Suppressor macrophage treated with lipopolysaccharide for 1 hour (primary cell): ENCODE measurements around the gene DCLRE1C.
"Not testable (repeated sequence)": the region's sequence is repeated elsewhere in the genome, so short reads cannot be mapped to it uniquely, and the experiment has no call there.

Experiments used
- DNase-seq, 3 donors: peaks; one replicate each; pipeline ENCODE4 v3.0.0-alpha.2; 2020 to 2022

DCLRE1C gene

DNA sequence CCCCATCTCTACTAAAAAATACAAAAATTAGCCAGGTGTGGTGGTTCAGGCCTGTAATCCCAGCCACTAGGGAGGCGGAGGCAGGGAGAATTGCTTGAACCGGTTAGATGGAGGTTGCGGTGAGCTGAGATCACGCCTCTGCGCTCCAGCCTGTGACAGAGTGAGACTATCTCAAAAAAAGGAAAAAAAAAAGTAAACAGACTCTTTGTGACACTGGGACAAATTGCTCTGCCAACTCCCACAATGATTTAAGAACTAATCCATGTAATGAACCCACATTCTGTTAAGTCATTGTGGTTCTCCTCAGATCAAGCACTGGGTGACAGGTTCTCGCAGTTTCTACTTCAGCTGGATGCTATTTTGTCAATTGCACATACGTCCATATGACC, 11.0 kb downstream of the DCLRE1C start:
- not testable (repeated sequence) for DNase-seq

DNA sequence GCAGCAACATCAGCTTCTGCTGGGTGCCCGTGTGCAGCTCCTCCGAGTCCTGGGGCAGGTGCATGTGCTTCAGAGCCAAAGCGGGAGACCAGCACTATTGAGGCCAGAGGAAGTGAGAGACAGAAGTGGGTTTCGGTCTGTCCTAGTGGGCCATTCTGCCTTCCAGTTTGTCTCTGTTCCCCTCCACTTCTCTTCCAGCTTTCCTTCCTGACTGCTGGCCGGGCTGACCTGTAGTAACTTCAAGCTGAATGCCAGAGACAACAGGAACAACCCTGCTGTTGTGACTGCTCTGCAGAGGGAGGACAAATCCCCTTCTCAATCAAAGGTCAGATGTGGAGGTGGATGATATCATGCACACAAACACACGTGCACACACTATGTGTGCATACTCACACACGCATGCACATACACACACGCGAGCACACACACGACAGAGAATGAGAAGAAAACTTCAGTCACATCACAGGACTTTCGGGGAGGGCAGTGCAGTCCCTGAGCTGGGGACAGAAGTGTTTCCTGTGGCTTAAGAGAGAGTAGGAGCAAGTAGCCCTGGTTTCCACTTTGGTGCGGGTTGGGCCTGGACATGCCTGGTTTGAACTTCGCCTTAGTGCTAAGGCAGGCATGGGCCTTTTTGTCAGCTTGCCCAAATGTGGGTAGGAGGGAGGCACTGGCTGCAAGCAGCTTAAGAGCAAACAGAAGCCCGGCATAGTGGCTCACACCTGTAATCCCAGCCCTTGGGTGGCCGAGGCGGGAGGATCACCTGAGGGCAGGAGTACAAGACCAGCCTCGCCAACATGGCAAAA, 11.5 kb downstream of the DCLRE1C start:
- not testable (repeated sequence) for DNase-seq

DNA sequence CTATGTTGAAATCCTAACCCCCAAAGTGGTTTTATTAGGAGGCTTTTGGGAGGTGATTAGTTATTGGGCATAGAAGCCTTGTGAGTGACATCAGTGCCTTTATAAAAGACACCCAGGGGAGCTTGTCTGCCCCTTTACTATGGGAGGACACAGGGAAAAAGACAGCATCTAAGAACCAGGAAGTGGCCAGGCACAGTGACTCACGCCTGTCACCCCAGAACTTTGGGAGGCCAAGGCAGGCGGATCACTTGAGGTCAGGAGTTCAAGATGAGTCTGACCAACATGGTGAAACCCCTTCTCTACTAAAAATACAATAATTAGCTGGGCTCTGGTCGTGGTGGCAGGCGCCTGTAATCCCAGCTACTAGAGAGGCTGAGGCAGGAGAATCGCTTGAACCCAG, 14.9 kb downstream of the DCLRE1C start:
- DNase-seq, result peak; percentile 66 to 70 (median 70)

DNA sequence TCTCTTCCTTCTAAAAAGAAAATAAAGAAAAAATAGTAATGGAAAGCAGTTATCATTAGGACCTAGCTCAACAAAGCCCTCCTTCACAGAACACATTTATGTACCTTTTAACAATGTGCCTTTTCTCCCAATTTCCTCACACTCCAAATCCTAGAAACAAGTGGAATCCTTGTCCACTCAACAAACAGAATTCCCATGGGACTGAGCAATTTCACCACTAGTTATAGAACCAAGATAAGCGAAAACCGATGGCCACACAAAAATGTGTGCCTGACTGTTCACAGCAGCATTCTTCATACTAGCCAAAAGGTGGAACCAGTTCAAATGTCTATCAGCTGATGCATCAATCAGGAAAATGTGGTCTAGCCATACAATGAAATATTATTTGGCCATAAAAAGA, 17.3 kb downstream of the DCLRE1C start:
- no peak for DNase-seq

DNA sequence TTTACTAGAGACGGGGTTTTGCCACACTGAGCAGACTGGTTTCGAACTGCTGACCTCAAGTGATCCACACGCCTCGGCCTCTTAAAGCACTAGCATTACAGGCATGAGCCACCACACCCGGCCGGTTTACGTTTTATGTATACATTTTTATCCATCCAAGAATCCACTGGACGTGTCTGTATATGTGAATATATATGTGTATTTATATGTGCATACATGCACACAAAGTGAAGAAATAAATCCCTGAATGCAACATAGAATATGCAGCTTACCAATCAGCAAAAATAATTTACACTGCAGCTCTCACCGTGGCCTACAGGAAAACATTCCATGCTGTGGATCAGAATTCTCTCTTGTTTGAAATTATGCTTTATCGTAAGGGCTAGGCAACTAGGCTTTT, 23.3 kb downstream of the DCLRE1C start:
- no peak for DNase-seq

DNA sequence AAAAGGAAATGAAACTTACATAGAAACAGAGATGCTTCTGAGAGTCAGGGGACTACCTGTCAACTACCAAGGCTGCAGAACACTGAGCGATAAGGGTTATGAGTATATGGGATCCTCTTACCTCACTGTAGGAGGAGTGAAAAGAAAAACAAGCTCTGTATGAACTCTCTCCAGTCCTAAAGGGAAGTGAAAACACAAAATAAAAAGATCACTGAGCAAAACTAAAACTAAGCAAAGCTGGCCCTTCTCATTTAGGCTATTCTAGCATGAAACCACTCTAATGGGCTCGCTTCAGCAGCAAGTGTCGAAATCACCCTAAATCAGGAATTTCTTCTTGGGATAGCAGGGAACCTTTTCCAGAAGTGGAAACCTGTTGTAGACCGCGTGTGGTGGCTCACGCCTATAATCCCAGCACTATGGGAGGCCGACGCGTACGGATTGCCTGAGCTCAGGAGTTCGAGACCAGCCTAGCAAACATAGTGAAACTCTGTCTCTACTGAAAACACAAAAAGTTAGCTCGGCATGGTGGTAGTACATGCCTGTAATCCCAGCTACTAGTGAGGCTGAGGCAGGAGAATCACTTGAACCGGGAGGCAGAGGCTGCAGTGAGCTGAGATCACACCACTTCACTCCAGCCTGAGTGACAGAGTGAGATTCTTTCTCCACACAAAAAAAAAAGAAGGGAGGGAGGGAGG, 27.0 kb downstream of the DCLRE1C start:
- DNase-seq, result no peak

DNA sequence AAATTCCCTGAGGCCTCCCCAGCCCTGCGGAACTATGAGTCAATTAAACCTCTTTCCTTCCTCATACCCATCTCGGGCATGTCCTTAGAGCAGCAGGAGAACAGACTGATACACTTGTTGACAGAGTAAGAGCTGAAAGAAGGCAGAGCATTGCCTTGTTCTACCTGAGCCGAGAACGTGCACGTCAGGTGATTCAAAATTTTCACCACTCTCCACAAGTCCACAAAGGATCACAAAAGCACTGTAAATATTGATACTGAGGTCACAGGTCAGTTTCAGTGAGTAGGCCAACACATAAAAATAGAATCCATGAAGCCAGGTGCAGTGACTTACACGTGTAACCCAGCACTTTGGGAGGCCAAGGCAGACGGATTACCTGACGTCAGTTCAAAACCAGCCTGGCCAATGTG, 27.8 kb downstream of the DCLRE1C start:
- DNase-seq, result no peak

DNA sequence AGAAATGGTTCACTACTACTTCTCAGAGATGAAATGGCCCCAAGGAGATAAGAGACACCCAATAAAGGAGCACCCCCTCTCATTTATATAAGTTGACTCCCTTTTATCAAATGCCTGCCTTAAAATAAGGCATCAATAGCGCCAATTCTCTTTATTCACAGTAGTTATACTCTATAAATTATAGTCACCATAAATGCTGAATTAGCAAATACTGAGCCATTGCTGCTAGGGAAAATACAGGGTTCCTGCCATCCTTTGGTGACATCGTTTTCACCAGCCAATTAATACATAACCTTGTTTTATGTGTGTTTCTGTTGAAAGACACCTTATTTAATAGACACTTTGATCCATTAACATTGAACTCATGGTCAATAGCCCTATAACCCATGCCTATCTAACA, 28.6 kb downstream of the DCLRE1C start:
- no peak for DNase-seq

DNA sequence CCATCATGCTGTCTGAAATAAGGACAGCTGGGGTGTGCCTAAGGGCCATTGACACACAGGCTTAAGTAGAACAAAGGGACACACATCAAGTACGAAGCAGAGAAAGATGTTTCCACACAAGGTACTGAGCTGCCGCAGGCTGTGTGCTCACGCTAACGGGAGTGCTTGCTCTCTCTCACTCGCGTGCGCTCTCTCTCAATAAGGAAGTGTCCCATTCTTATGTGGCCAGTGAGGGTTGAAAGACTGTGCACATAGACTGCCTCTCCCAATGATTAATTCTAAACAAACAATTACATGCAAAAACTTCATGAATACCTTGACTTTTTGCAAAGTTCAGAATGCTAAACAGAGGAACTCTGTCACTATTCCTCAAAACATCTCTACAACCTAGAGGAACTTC, 29.9 kb downstream of the DCLRE1C start:
- DNase-seq, result no peak

DNA sequence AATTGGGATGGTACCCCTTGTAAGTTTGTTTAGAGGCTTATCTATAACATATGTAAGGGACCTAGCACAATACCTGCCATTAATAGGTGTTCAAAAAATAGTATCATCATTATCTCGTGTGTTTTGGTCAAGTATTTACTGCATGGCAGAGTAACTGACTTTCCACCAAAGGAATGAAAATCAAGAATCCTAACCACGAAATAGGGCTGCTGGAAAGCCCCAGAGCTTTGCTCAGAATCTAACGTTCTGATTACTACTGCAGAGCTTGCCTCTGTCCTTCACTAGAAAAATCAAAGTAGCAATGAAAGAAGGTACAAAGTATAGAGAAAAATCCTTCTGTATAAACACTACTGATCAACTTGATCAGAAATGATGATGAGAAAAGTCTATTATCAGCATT, 34.9 kb downstream of the DCLRE1C start:
- DNase-seq, result no peak

DNA sequence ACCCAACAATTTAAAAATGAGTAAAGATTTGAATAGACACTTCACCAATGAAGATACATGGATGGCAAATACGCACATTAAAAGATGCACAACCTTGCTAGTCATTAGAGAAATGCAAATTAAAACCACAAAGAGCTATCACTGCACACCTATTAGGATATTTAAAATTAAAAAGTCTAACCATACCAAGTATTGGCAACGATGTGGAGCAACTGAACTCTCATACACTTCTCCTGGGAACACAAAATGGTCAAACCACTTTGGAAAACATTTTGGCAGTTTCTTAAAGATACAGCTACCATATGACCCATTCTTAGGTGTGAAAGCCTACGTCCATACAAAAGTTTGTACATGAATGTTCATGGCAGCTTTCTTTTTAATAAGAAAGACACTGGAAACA, 36.1 kb downstream of the DCLRE1C start:
- no peak for DNase-seq

DNA sequence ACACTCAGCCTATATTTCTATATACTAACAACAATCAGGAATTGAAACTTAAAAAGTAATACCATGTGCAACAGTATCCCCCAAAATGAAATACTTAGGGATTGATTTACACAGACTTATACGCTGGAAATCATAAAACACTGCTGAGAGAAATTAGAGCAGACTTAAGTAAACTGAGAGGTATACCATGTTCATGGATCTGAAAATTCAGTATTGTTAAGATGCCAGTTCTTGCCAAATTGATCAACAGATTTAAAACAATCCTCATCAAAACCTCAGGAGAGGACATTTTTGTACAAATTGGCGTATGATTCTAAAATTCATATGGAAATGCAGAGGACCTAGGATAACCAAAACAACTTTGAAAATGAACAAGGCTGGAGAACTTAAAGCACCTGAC, 37.3 kb downstream of the DCLRE1C start:
- DNase-seq, result no peak

DNA sequence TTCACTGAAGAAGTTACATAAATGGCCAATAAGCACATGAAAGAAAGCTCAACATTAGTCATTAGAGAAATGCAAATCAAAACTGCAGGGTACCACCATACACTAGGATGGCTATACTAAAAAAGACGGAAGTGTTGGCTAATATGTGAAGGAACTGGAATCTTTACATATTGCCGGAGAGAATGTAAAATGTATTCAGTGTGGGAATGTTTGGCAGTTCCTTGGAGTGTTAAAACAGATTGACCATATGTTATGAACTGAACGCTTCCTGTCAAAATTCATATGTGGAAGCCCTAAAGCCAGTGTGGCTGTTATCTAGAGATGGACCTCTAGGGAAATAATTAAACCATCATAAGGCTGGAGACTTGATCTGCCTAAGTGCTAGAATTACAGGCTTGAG, 42.1 kb downstream of the DCLRE1C start:
- DNase-seq, result no peak

DNA sequence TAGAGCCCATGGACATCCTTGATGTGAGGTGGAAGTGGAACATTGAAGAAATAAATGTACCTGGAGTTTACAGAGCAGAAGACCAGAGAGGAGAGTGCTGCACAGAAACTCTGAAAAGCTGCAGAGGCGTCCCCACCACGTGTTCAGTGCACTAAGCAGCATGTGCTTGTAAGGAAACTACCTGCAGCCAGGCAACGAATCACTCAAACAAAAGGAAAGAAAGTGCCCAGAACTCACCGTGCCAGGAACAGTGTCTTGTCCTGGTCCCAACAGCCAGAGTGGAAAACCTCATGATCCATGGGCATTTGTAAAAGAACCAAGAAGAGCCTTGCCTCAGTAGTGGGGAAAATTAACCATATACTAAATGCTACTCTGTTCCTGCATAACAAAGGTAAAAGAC, 42.9 kb downstream of the DCLRE1C start:
- DNase-seq, result no peak

DNA sequence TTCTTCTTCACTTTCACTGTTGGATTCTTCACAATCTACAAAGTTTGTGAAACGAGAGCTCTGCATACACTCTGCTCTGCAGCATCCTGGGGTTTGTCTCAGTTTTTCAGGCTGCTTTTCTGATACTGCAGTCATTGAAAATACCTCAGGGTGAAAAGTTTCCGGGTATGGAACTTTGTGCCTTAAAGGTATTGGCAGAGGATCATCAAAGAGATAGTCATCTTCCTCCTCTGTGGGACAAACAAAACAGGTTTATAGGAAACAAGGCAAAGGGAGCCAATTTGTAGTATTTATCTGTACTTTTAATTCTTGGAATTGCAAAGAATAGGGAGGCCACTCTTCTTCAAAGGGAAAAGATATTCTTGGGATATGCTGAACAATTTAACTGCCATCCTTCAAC, 44.8 kb downstream of the DCLRE1C start:
- no peak for DNase-seq

DNA sequence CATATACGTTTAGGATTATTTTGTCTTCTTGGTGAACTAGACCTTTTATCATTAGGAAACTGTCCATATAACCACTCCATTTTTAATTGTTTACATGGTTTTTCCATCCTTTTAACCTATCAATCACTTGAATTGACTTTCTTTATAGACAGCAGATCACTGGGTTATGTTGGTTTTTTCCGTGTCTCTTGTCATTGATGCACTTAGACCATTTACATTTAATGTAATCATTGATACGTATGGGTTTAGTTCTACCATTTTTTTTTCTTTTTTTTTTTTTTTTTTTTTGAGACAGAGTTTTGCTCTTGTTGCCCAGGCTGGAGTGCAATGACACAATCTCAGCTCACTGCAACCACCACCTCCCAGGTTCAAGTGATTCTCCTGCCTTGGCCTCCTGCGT, 46.3 kb downstream of the DCLRE1C start:
- not testable (repeated sequence) for DNase-seq

DNA sequence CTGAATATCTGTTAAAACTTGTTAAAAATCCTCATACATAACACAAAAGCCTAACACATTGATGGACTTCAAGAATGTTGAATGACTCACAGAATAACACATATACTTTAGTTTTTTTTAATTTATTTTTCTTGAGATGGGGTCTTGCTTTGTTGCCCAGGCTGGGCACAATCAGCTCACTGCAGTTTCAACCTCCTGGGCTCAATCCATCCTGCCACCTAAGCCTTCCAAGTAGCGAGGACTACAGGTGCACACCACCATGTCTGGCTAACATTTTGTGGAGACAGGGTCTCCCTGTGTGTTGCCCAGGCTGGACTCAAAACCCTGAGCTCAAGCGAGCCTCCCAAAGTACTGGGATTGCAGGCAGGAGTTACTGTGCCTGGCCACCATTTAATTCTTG, 47.1 kb downstream of the DCLRE1C start:
- no peak for DNase-seq

DNA sequence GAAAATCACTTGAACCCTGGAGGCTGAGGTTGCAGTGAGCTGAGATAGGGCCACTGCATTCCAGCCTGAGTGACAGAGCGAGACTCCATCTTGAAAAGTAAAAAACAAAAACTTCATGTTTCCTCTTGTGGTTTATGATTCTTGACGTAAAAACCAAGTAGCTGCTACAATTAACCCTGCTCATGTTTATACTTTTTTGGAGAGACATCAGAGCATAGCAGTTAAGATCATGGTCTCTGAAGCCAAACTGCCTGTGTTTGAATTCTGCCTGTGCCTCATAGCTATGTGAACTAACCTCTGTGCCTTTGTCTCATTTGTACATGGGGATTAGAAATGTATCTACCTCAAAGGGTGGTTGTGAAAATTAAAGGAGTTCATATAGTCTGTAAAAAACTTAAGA, 48.0 kb downstream of the DCLRE1C start:
- no peak for DNase-seq

DNA sequence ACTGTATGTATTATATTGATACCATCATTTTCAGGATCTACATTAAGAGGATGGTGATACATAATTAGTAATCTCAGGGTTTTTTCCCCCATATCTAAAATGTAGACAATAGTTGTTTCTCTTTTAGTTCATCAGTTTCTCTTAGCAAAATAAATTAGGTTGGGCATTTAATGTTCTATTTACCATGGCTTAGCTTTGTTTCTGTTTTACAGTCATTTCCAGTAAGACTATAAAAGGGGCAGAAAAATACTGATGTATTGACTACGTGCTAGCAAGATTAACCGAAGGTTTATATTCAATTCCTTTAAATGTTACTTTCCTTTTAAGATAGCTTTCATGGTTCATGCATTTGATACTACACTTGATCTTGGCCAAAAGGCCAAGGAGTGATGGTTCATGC, 49.0 kb downstream of the DCLRE1C start:
- no peak for DNase-seq

DNA sequence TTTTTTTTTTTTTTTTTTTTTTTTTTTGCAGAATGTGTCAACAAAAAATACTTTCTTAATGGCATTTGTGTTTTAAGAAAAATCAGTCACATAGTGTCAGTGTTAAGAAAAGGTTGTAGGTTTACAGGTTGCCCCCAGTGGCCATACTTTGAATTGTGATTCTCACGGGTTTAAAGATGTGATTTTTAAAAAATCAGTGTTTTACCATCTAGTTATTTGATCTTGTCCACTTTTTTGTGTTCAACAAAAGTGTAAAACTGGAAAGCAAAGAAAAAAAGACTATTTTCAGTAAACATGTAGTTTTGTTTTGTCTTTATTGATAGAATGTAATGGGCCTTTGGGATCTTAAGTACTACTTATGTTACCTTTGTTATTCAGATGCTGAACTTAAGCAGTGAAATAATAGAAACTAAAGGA, 49.6 kb downstream of the DCLRE1C start:
- peak; percentile 53 to 58 (median 54) for DNase-seq

DNA sequence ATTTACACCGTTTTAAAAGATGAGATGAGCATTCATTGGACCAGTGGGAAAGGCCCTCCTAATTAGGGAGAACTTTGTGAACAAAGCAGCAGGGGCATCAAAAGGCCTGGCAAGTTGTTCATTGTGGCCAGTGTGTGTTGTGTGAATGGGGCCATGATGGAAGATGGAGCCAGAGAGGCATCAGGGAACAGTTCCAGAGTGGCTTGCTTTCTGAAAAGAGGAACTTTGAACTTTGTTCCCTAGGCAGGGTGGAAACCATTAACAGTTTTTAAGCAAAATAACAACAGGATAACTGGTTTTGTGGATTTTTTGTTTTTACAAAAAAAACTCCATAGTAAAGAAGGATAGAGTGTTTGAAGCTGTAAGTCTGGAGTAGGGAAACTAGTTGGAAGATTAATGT, 62.7 kb downstream of the DCLRE1C start:
- no peak for DNase-seq

DNA sequence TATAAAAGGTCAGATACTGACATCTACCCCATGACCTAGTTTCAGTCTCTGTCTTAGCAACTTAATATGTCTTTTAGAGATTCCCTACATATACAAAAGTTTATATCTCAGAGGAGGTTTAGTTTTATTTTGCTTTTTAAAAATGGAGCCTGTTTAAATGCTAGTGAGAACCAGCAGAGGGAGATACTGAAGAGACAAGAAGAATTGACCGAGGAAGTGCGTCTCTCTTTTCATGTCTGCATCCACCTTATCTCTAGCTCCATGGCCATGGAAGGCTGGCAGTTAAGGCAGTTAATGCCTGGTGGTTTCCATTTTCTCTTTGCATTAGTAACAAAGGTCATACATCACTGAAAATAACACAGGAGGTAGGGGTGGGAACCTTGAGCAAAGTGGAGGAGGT, 64.6 kb downstream of the DCLRE1C start:
- peak in 1 of 3 donors; percentile 4 for DNase-seq

DNA sequence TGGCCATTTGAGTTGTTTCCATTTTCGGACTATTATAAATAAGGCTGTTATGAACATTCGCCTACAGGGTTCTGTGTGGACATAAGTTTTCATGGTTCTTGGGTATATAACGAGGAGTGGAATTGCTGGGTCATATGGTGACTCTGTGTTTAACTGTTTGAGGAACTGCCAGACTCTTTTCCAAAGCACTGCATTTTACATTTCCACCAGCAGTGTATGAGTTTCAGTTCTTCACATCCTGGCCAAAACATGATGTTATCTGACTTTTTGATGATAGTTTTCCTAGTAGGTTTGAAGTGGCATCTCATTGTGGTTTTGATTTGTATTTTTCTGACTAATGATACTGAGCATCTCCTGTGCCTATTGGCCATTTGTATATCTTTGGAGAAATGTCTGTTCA, 69.8 kb downstream of the DCLRE1C start:
- DNase-seq, result peak in 2 of 3 donors; percentile 39 to 43

DNA sequence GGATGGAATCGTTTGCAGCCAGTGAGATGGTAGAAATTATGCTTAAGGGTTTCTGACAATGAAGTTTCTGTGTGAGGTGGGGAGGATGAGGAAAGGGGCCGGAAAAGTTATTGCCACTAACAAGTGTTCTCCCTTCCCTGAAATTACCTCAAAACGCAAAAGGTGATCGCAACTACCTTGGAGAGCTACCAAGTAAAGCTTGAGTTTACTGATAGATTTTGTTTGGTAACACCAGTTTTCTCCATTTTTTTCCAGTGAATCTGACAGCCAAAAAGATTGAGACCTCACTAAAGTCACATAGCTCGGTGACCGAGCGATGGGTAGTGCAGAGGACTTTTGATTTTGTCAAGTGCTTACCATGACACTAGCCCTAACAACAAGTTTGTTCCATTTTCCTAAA, 73.7 kb downstream of the DCLRE1C start:
- no peak for DNase-seq

DNA sequence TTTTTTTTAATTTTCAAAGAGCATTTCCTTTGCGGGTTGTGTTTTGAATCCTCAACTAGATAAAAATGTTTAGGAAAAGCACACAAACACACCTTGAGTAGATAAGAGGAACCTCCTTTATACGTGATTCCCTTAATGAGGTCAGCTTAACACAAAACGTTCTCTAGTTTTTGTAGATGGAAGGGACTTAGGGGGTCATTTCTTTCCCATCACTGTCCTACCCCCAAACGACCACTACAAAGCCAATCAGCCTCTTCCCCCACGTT, 74.0 kb downstream of the DCLRE1C start:
- no peak for DNase-seq
